HG03354 (cell line): ENCODE data around the gene BBLN.

ENCODE experiments used
- ATAC-seq: cut with Tn5 transposase; IDR thresholded peaks from one replicate; pipeline ENCODE4 v1.9.1; 2021; ENCODE audit warnings: mild to moderate bottlenecking; ENCODE audit not compliant: unreplicated experiment, poor library complexity, severe bottlenecking

BBLN gene

GRCh38 chr9:128206916-128207910, 47.1 kb downstream of the BBLN start:
- no peak for ATAC-seq

- ATAC-seq: no peak
These were observed 48.3 kb downstream of the BBLN start for GRCh38 chr9:128208386-128208785.

- ATAC-seq: no peak
These were observed 49.0 kb downstream of the BBLN start for GRCh38 chr9:128208946-128209669.

GRCh38 chr9:128211186-128211980, 51.3 kb downstream of the BBLN start:
- no peak for ATAC-seq

GRCh38 chr9:128211981-128212281, 51.9 kb downstream of the BBLN start:
- ATAC-seq: no peak
